ENCODE results near the gene ALK.

ALK gene

DNA sequence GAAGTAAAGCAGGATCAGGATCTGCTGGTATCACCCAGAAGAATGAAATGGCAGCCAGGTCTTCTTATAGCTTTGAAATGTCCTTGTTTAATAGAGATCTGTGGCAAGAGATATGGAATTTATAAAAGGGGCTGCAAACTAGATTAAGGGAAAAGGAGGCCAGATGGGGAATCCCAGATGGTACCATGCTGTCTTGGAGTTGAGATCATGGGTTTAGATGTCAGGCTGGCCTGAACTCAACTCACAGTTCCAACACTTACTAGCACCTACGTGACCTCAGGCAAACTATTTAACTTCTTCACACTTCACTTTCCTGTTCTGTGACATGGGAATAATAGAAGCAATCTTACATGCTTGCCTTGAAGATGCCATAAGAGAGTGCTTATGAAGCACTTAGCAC is 188.2 kb downstream of the ALK start:
- H3K4me1 ChIP-seq (ENCODE audit: control insufficient read depth, insufficient read depth, low read length), result peaks cover 11% of the 10 kb centered on the region
- no peak overlapping the region for H3K9ac ChIP-seq (ENCODE audit: low read length)
- no peaks in the 10 kb centered on the region for H3K9me3 ChIP-seq (ENCODE audit: control insufficient read depth, low read length)
- no peak overlapping the region for H3K4me3 ChIP-seq (ENCODE audit: low read length)
- H3K36me3 ChIP-seq (ENCODE audit: control insufficient read depth, insufficient read depth, low read length, severe bottlenecking), result no peaks in the 10 kb centered on the region
- no peaks in the 10 kb centered on the region for H3K27me3 ChIP-seq (replicated peaks; ENCODE audit: control insufficient read depth, insufficient read depth, low read length)
- DNase-seq (ENCODE audit: low read depth), result no peak

DNA sequence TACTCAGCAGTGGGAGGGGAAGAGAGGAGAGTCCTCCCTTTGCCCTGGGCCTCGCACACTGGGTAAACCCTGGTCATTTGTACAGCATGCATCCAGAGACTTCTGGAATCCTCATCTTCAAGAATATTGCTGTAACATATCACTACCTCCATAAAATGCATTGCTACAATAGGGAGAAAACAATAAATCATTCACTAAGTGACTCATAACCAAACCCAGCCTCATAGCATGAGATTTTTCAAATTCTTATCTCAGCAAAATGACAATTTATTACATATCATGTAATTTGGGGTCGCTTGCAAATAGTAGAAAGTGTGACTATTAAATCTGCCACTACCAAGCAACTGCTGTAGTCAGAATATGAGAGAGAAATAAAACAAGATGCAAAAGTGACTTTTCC is 189.4 kb downstream of the ALK start:
- Histone ChIP-seq H3K9ac (ENCODE audit: low read length) (no peak overlapping the region), H3K27me3 (replicated peaks; ENCODE audit: control insufficient read depth, insufficient read depth, low read length) (no peaks in the 10 kb centered on the region), H3K36me3 (ENCODE audit: control insufficient read depth, insufficient read depth, low read length, severe bottlenecking) (no peaks in the 10 kb centered on the region), H3K9me3 (ENCODE audit: control insufficient read depth, low read length) (no peaks in the 10 kb centered on the region), H3K4me3 (ENCODE audit: low read length) (no peak overlapping the region), H3K4me1 (ENCODE audit: control insufficient read depth, insufficient read depth, low read length) (peaks cover 11% of the 10 kb centered on the region)
- no peak for DNase-seq (ENCODE audit: low read depth)

DNA sequence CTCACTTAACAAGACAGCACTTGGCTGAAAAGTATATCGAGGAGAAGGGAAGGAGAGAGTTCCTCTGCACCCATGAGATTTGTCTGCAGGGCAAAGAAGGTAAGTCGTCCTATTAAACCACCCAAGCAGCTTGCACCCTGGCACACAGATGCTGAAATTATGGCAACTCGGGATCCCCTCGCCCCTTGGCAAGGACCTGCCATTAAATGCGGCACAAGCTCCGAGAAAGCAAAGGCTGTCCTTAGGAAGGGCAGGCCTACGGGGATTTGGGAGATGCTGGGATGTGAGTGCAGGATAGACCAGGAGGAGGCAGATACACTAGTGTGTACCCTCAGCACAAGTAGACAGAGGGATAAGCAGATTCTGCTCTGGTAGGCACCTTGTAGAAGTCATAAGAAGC is 191.5 kb downstream of the ALK start:
- Histone ChIP-seq H3K36me3 (ENCODE audit: control insufficient read depth, insufficient read depth, low read length, severe bottlenecking) (no peaks in the 10 kb centered on the region), H3K9me3 (ENCODE audit: control insufficient read depth, low read length) (no peaks in the 10 kb centered on the region), H3K9ac (ENCODE audit: low read length) (no peak overlapping the region), H3K4me1 (ENCODE audit: control insufficient read depth, insufficient read depth, low read length) (peaks cover 11% of the 10 kb centered on the region), H3K27me3 (replicated peaks; ENCODE audit: control insufficient read depth, insufficient read depth, low read length) (no peaks in the 10 kb centered on the region), H3K4me3 (ENCODE audit: low read length) (peak overlapping the region; percentile 63)
- DNase-seq (ENCODE audit: low read depth), result no peak

DNA sequence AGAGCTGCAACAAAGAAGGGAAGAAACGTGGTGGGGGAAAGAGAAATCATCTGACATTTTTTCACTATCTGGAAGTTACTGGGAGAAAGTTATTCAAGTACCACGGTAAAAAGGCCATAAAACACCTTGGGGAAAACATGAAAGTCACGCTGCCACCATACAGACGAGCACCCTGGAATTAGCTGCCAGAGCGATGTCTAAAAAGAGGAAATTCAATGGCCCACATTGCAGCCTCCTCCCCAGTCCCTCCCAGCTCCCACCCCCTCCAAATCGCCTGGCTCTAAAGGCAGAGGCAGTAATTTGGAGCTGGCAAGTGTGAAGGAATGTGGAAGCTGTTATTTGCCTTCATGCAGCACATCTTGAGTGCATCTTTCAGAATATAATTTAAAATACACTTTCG is 192.0 kb downstream of the ALK start:
- H3K9ac ChIP-seq (ENCODE audit: low read length), result peak overlapping the region; percentile 10
- no peaks in the 10 kb centered on the region for H3K36me3 ChIP-seq (ENCODE audit: control insufficient read depth, insufficient read depth, low read length, severe bottlenecking)
- peak overlapping the region; percentile 63 for H3K4me3 ChIP-seq (ENCODE audit: low read length)
- DNase-seq (ENCODE audit: low read depth), result no peak
- no peaks in the 10 kb centered on the region for H3K9me3 ChIP-seq (ENCODE audit: control insufficient read depth, low read length)
- peaks cover 11% of the 10 kb centered on the region for H3K4me1 ChIP-seq (ENCODE audit: control insufficient read depth, insufficient read depth, low read length)
- H3K27me3 ChIP-seq (replicated peaks; ENCODE audit: control insufficient read depth, insufficient read depth, low read length), result no peaks in the 10 kb centered on the region

DNA sequence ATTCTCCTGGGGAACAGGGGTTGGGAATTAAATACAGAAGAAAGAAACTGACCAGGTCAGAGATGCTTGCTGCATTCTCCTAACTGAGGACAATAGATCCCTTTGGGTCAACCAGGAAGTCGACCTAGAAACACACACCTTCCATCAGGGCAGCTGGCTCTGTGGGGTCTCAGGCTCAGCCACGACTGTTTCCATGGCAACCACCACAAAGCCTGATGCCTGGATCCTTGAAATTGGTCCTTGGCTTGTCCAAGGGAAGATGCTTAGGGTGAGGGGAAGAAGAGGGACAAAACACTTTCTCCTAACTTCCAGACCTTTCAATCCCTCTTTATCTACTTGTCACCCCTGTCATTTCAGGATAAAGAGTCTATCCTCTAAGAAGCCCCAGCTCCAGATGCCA is 194.4 kb downstream of the ALK start:
- no peak overlapping the region for H3K4me3 ChIP-seq (ENCODE audit: low read length)
- H3K27me3 ChIP-seq (replicated peaks; ENCODE audit: control insufficient read depth, insufficient read depth, low read length), result no peaks in the 10 kb centered on the region
- no peaks in the 10 kb centered on the region for H3K9me3 ChIP-seq (ENCODE audit: control insufficient read depth, low read length)
- peaks cover 18% of the 10 kb centered on the region for H3K4me1 ChIP-seq (ENCODE audit: control insufficient read depth, insufficient read depth, low read length)
- no peak overlapping the region for H3K9ac ChIP-seq (ENCODE audit: low read length)
- H3K36me3 ChIP-seq (ENCODE audit: control insufficient read depth, insufficient read depth, low read length, severe bottlenecking), result no peaks in the 10 kb centered on the region
- DNase-seq (ENCODE audit: low read depth), result no peak

DNA sequence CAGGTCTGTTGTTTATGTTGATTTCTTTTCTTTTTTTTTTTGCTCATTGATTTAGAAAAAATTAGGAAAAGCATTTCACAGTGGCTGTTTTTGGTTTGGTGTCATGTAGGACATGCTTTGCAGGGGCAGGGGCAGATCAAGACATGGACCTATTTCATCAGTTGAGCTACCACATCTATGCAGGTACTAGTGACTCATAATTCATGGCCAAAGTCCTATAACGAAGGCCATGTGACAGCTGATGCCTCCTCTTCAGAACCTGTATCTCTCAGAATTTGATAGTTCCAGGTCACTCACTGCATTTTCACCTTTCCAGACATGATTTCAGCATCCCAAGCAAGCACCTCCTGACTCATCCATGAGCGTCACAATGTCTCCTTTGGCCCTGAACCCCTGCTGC is 195.8 kb downstream of the ALK start:
- Histone ChIP-seq H3K36me3 (ENCODE audit: control insufficient read depth, insufficient read depth, low read length, severe bottlenecking) (no peaks in the 10 kb centered on the region), H3K9me3 (ENCODE audit: control insufficient read depth, low read length) (no peaks in the 10 kb centered on the region), H3K27me3 (replicated peaks; ENCODE audit: control insufficient read depth, insufficient read depth, low read length) (peaks cover 10% of the 10 kb centered on the region), H3K4me3 (ENCODE audit: low read length) (no peak overlapping the region), H3K4me1 (ENCODE audit: control insufficient read depth, insufficient read depth, low read length) (peaks cover 18% of the 10 kb centered on the region), H3K9ac (ENCODE audit: low read length) (no peak overlapping the region)
- no peak for DNase-seq (ENCODE audit: low read depth)

DNA sequence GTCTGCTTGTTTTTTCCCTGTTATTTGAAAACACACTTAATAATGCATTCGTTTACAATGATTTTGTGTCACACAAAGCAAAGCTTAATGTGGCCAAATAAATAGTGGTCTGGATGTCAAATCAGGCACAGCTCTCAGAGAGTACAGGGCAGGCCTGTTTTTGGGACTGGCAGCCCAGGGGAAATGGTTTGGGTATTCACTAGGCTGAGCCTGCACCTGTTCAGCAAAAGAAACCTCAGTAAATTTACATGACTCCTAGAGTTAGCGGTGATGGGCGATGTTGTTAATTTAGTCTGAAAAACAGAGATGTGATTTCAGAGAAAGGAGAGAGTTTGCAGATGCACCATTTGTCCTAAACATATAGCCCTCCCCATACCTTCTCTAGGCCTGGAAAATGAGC is 197.1 kb downstream of the ALK start:
- no peak for DNase-seq (ENCODE audit: low read depth)

DNA sequence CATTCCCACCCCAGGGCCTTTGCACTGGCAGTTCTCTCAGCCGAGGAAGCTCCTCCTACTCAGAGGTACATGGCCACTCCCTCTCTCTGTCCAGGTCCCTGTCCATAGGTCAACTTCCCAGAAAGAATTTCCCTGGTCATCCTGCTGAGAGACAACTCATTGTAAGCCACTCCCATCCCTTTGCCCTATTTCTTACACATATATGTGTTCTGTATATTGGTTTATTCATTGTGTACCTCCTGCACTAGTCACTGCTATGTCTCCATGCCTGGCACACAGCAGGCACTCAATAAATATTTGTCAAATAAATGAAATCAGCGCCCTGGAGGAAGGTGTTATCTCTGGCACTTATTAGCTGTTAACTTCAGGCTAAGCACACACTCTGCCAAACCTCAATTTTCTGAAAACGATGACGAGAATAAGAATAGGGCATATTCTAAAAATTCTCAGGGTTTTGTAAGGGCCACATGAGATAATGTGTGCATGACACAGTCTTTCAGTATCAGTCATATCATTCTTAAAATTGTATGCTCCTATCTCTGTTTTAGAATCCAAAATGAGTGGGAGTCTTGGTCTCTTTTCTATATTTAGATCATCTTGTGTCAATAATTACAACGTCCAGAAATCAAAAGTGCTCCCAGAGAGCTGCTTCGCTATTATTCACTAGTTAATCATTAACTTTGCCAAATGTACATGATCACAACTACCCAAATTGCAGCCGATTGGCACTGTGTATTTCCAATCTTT is 198.0 kb downstream of the ALK start:
- Histone ChIP-seq H3K9me3 (ENCODE audit: control insufficient read depth, low read length) (no peaks in the 10 kb centered on the region), H3K4me3 (ENCODE audit: low read length) (no peak overlapping the region), H3K9ac (ENCODE audit: low read length) (no peak overlapping the region), H3K4me1 (ENCODE audit: control insufficient read depth, insufficient read depth, low read length) (peaks cover 7% of the 10 kb centered on the region), H3K36me3 (ENCODE audit: control insufficient read depth, insufficient read depth, low read length, severe bottlenecking) (no peaks in the 10 kb centered on the region), H3K27me3 (replicated peaks; ENCODE audit: control insufficient read depth, insufficient read depth, low read length) (peaks cover 14% of the 10 kb centered on the region)
- no peak for DNase-seq (ENCODE audit: low read depth)

More for the DNA sequence above, 197.1 kb downstream of the ALK start:
- peaks cover 10% of the 10 kb centered on the region for H3K27me3 ChIP-seq (replicated peaks; ENCODE audit: control insufficient read depth, insufficient read depth, low read length)
- H3K9ac ChIP-seq (ENCODE audit: low read length), result no peak overlapping the region
- peaks cover 11% of the 10 kb centered on the region for H3K4me1 ChIP-seq (ENCODE audit: control insufficient read depth, insufficient read depth, low read length)
- no peak overlapping the region for H3K4me3 ChIP-seq (ENCODE audit: low read length)
- no peaks in the 10 kb centered on the region for H3K9me3 ChIP-seq (ENCODE audit: control insufficient read depth, low read length)
- no peaks in the 10 kb centered on the region for H3K36me3 ChIP-seq (ENCODE audit: control insufficient read depth, insufficient read depth, low read length, severe bottlenecking)

DNA sequence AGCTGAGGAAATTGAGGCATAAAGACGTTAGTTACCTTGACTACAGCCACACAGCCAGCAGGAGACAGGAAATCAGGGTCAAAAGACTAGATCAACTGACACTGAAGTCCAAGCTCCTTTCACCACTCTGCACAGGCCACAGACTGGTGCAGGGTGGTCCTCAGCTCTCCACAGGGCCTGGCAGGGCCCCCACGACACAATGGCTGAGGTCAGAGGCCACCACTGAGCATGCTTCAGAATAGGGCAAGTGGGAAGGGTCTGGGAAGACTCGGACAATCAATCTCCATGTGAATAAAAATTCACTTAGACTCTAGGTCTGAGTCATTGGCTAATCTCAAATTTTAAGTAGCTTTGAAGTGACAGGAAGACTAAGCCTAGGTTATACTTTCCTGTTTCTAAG is 201.7 kb downstream of the ALK start:
- Histone ChIP-seq H3K27me3 (replicated peaks; ENCODE audit: control insufficient read depth, insufficient read depth, low read length) (peaks cover 14% of the 10 kb centered on the region), H3K4me3 (ENCODE audit: low read length) (no peak overlapping the region), H3K9me3 (ENCODE audit: control insufficient read depth, low read length) (no peaks in the 10 kb centered on the region), H3K36me3 (ENCODE audit: control insufficient read depth, insufficient read depth, low read length, severe bottlenecking) (no peaks in the 10 kb centered on the region), H3K9ac (ENCODE audit: low read length) (no peak overlapping the region), H3K4me1 (ENCODE audit: control insufficient read depth, insufficient read depth, low read length) (peaks cover 7% of the 10 kb centered on the region)
- DNase-seq (ENCODE audit: low read depth), result no peak

DNA sequence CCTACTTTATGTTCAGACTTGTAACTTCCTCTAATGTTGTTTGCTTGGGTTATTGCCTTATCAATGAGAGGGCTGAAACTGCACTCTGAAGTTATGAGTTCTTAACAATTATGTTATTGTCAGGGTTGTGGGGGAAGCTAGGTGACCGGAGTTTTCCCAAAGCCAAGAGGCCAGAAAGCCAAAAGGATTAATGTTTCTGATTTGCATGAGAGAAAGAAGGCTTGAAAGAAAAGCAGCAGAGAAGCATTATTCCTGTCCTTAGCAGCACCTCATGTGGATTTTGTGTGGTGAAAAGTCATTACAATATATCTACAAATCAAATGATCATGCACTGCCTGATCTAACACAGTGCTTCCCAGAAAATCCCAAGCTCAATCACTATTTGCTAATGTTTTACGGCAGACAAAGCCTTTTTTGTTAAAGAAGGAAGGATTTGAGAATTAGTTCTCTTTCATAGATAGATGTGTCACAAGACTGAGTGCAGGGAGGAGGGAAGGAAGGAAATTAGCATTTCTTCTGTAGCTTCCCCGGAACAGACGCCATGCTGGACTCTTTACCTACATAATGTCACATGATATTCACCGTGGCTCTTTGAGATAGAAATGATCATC is 203.2 kb downstream of the ALK start:
- no peaks in the 10 kb centered on the region for H3K36me3 ChIP-seq (ENCODE audit: control insufficient read depth, insufficient read depth, low read length, severe bottlenecking)
- DNase-seq (ENCODE audit: low read depth), result no peak
- H3K9ac ChIP-seq (ENCODE audit: low read length), result no peak overlapping the region
- H3K27me3 ChIP-seq (replicated peaks; ENCODE audit: control insufficient read depth, insufficient read depth, low read length), result peaks cover 14% of the 10 kb centered on the region
- no peak overlapping the region for H3K4me3 ChIP-seq (ENCODE audit: low read length)
- no peaks in the 10 kb centered on the region for H3K9me3 ChIP-seq (ENCODE audit: control insufficient read depth, low read length)
- H3K4me1 ChIP-seq (ENCODE audit: control insufficient read depth, insufficient read depth, low read length), result peaks cover 2% of the 10 kb centered on the region

DNA sequence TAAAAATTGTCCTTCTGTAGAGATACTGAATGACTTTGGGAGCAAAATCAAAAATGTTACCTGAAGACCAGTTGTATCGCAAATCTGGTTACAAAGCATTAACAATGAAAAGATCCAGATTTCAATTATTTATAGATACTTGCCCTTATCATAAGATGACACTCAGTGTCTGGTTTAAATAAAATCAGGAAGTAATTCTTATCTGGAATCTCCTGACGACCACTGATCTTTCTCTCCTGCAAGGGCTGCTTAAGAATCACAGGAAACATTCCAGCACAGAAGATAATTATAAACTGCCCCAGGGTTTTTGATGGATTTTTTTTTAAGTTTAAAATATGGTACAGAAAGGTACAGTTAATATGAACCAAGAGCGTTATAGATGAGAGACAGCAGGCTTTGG is 205.7 kb downstream of the ALK start:
- peaks cover 4% of the 10 kb centered on the region for H3K27me3 ChIP-seq (replicated peaks; ENCODE audit: control insufficient read depth, insufficient read depth, low read length)
- H3K4me1 ChIP-seq (ENCODE audit: control insufficient read depth, insufficient read depth, low read length), result no peaks in the 10 kb centered on the region
- no peak for DNase-seq (ENCODE audit: low read depth)
- H3K9ac ChIP-seq (ENCODE audit: low read length), result no peak overlapping the region
- no peaks in the 10 kb centered on the region for H3K9me3 ChIP-seq (ENCODE audit: control insufficient read depth, low read length)
- H3K36me3 ChIP-seq (ENCODE audit: control insufficient read depth, insufficient read depth, low read length, severe bottlenecking), result no peaks in the 10 kb centered on the region
- no peak overlapping the region for H3K4me3 ChIP-seq (ENCODE audit: low read length)

DNA sequence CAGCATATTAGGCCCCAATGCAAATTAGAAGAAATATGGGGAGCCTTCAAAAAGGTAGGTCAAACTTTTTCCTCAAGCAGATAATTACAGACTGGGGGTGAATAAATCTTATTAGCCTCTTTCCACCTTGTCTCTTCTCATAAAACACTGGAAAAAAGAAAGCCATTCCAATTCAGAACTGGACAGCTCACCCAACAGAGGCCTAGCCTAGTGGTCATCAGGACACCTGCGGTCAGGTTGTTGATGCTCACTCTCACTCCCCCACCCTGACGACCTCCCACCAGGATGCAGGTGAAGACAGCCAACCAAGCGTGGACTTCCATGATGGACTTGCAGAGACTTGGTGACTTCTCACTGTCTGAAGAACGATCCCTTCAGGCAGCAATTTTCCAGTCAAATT is 207.1 kb downstream of the ALK start:
- Histone ChIP-seq H3K4me3 (ENCODE audit: low read length) (no peak overlapping the region), H3K9me3 (ENCODE audit: control insufficient read depth, low read length) (no peaks in the 10 kb centered on the region), H3K9ac (ENCODE audit: low read length) (no peak overlapping the region), H3K36me3 (ENCODE audit: control insufficient read depth, insufficient read depth, low read length, severe bottlenecking) (no peaks in the 10 kb centered on the region), H3K4me1 (ENCODE audit: control insufficient read depth, insufficient read depth, low read length) (no peaks in the 10 kb centered on the region), H3K27me3 (replicated peaks; ENCODE audit: control insufficient read depth, insufficient read depth, low read length) (peaks cover 4% of the 10 kb centered on the region)
- no peak for DNase-seq (ENCODE audit: low read depth)

All from adipocyte (in vitro differentiated cells).